ENCODE results near the gene ATF7. TPM values are rescaled to one million over a fixed set of nuclear protein-coding genes. Genes with fewer than 3 reads are reported as not detected.
"Not testable (repeated sequence)": the region's sequence is repeated elsewhere in the genome, so short reads cannot be mapped to it uniquely, and the experiment has no call there.

The ATF7 gene
- total RNA-seq, 2 donors from 2014 or later = 58.1 to 61.2 TPM

DNA sequence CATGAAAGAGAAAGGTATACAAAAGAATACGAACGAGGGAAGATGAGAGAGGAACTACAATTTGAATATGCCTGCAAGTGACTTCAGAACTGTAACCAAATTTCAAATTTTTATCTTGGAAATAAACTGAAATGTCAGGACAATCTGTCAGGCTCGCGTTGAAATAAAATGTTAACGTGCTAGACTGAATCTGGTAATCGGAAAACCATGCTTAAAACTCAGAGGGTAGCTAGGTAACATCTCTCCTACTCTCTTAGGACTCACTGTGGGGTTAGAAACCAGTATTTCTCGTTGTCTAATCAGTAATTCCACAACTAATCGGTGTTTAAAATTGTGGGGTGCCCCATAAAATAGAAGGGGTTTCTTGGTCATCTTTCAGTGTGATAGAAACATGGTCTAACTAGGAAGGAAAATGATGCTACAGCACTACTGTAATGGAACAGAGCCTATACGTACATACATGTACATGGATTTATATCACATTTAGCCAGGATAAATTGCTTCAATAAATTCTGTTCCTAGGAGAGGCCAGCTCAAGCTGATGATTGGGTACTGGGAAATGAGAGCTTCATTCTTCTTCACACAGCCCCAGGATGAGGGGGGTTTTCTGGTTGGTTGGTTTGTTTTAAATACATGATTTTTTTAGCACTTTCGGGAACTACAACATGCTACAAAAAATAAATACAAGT lies 23.9 kb downstream of the ATF7 start:
- no peak for DNase-seq (ENCODE audit: low spot score)
- intact Hi-C loops (cut with DNase I) = no loop called here

DNA sequence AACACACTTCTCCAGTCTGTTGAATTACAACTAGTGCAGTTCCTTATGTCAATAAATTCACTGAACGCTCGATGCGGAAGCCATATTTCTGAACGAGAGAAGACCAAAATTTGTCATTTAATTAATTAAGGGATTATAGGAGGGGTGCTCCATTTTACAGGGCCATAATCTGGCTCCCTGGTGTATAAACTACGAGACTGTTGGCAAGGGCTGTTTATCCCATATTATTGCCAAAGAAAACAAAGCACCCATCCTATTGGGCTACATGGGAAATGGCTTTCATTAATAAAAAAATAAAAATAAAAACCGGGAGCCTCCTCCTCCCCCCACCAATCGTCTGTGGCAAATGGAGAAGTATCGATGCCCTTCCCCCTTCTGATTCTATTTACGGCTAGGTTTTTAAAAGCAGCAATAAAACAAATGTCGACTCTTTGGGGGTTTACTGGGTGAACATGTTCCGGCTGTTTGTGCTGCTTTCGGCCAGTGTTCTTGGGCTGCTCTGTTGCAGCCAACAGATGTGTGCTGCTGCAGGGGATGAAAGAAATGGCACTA lies 24.8 kb downstream of the ATF7 start:
- DNase-seq (ENCODE audit: low spot score) = no peak
- intact Hi-C loops (cut with DNase I) = no loop called here

DNA sequence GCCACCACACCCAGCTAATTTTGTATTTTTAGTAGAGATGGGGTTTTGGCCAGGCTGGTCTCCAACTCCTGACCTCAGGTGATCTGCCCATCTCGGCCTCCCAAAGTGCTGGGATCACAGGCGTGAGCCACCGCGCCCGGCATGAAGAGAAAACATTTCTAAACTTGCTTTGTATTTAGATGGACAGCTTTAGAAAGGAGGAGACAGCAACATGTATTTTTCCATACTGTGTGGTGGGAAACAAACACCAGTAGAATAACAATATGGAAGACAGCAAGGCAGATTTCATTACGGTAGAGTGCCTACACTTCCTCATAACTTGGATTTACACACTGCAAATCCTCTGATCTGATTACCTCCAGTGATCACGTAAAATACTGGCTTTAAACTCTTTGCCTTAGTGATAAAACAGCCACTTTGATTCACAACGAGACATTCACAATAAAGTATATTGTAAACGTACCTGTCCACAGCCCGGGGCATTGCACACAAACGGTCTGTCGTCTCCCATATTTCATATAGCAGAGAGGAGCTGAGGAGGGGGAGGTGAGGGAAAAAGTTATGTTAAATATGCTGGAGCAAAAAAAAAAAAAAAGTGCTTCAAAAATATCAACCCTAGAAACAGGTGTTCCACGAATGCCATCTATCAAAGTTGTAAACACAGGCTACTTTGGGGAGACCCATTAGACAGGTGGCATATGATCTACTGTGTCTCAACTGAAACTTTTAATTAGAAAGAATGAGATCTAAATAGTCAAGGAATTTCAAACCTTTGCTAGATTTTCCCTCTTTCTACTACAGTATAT lies 25.5 kb downstream of the ATF7 start:
- intact Hi-C loops (cut with DNase I) = no loop called here
- no peak for DNase-seq (ENCODE audit: low spot score)

DNA sequence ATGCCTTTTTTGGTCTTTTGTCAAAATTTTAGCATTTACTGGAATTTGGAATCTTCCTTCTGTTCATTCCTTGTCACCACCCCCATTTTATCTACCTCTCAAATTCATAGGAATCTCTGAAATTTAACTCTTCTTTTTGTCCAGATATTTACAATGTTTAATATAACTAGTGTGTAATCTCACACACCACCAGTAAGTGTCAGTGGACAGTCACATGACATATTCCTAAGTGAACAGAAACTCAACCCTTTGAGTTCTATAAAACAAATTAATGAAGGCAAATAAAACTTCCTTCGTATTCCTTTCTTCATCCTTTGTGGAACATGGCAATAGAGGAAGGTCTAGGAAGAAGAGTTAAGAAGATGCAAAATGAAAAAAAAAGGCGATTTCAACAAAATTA lies 26.6 kb downstream of the ATF7 start:
- DNase-seq (ENCODE audit: low spot score) = no peak
- intact Hi-C loops (cut with DNase I) = no loop called here

DNA sequence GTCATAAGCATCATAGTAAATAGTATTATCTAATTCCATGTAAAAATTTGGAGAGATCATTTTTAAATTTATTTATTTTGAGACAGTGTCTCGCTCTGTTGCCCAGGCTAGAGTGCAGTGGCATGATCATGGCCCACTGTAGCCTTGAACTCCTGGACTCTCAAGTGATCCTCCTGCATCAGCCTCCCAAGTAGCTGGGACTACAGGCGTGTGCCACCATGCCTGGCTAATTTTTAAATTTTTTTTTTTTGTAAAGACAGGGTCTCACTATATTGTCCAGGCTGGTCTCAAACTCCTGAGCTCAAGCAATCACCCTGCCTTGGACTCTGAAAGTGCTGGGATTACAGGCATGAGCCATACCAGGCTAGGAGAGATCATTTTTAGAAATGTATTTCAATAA lies 27.2 kb downstream of the ATF7 start:
- intact Hi-C loops (cut with DNase I); DNase-seq (ENCODE audit: low spot score): not testable (repeated sequence)

DNA sequence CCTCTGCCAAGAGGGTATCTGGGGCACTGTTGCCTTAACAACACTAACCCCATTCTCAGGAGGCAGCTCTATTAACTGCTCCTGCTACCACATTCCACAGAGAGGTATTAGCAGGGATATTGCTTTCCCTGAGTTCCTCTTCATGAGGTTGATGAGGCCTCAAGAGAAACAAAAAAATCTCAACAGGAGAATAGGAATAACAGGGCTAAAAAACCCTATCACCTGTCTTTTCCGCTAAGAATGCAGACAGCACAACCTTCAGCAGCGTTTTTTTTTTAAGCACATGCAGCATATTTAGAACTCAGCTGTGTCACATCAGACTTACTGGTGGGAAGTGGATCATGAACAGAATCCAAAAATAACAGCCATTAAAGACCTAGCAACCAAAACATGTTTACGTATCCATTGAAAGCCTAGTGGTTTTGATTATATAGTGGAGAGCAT lies 29.2 kb downstream of the ATF7 start:
- intact Hi-C loops (cut with DNase I) = no loop called here
- no peak for DNase-seq (ENCODE audit: low spot score)

DNA sequence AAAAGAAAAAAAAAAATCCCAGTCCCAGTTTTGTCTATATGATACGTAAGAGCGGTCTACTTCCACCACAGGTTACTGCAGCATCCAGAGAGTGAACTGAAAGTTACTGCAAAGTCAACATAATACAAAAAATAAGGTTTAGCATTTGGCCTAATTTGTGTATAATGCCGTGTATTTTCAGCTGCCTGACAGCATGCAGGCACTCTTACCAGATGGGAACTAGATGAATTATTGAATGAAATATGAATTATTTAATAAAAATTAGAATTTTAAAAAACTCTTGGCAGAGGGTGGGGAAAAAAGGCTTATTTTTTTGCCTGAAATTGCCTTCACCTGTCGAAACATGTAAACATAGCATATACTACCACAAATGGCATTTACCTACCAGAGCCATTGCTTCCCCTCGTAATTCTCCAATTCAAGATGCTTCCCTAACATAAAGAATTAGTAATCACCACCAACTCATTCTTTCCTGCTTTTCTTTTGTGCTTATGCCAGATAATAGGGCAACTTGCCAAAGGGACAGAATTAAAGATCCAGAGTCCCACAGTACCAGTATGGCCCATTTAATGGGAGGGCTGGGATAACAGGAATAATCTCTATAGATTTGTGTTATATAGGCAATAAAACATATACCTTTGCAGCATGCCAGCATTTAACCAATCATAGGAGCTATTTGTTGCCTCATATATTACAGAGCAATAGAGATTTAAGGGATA lies 31.1 kb downstream of the ATF7 start:
- intact Hi-C loops (cut with DNase I) = no loop called here
- no peak for DNase-seq (ENCODE audit: low spot score)

DNA sequence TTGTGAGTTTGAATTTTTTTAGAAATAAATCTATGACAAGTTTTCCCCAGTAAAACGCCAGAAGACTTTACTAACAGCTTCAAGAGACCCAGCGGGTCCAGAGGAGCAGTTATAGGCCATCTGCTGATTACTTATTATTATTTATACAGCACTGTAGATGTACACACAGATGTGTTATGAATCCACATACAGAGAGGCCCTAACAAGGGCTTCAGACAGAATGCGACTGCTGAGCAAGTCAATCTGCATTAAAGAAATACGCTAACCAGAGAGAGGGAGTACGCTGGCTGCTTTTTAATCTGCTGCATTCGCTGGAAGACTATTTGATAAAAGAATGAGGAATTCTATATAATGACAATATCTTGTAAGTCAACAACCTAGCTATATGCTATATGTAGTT lies 32.5 kb downstream of the ATF7 start:
- no peak for DNase-seq (ENCODE audit: low spot score)
- intact Hi-C loops (cut with DNase I) = no loop called here

DNA sequence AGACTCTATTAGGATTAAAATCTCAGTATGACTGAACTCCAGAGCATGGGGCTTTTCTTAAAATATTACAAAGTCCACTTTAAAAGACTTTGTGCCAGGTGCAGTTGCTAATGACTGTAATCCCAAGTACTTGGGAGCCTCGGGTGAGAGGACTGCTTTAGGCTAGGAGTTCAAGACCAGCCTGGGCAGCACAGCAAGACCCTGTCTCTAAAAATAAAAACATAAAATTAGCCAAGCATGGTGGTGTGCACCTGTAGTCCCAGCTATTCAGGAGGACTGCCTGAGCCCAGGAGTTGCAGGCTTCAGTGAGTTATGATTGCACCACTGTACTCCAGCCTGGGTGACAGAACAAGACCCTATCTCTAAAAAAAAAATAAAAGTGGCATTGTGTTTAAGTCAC lies 33.2 kb downstream of the ATF7 start:
- DNase-seq (ENCODE audit: low spot score) = no peak
- intact Hi-C loops (cut with DNase I) = no loop called here

DNA sequence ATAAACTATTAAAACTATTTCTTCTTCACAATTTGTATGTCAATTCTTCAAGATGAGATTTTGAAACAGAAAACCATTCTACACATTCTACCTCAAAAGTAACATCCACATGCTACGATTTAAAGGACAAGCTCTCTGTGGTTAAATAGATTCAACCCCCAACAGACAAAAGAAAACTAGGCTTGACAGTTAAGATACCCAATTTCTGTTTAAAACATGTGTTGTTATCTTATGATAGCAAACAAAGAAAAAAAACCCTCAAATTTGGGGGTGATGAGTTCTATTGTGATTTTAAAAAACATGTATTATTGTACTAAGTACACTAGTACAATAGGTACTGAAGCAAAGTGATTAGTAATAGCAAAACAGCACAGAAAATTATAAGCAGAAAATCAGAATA lies 33.8 kb downstream of the ATF7 start:
- intact Hi-C loops (cut with DNase I) = no loop called here
- no peak for DNase-seq (ENCODE audit: low spot score)

DNA sequence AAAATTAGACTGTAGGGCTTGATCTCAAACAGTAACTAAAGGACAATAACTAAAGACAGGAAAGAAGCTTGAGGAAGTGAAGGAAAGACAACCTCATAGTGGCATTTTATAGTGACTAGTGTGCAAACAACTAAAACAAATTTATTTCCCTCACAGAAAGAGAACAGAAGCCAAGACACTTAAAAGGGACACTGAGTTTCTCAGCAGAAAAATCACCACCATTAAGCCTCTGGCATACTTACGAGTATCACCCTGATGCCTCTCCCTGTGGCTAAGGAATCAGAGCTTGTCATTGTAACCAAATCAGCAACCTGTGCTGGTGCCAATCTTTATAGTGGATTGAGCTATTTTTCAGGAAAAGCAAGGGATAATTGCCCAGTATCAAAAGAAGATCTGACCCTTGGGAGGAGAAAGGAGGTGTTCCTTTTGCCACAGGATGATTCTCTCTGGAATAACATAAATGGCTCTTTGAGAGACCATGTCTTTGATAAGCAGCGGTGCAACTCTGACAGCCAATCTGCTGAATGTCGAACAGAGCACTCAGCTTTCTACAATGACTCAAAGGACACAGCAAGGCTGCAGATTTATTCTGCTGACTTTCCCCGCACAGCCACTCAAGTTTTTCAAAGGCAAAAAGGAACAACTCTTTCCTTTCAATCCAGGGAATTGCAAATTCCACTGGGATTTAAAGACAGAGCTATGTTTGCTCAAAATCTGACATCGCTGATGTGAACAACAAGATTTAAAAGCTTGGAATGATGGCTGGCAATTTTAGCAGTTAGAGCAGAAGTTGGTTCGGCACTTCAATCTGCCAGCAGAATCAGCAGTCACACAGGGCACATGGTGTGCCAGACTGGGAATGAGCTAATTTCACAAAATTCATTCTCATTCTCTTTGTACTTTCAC lies 34.6 kb downstream of the ATF7 start:
- intact Hi-C loops (cut with DNase I) = no loop called here
- DNase-seq (ENCODE audit: low spot score) = no peak

DNA sequence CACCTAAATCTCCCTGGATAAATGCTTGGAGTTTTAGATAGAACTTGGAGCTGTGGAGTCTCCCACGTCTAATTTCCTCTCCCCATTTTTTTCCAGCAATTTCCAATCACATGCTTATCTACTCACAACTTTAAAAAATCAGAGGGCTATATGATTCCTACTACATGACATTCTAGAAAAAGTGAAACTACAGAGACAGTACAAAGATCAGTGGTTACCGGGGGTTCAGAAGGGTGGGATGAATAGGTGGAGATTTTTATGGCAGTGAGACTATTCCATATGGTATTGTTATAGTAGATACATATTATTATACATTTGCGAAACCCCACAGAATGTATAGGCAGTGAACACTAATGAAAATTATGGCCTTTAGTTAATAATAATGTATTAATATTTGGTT lies 35.5 kb downstream of the ATF7 start:
- no peak for DNase-seq (ENCODE audit: low spot score)
- intact Hi-C loops (cut with DNase I) = no loop called here

DNA sequence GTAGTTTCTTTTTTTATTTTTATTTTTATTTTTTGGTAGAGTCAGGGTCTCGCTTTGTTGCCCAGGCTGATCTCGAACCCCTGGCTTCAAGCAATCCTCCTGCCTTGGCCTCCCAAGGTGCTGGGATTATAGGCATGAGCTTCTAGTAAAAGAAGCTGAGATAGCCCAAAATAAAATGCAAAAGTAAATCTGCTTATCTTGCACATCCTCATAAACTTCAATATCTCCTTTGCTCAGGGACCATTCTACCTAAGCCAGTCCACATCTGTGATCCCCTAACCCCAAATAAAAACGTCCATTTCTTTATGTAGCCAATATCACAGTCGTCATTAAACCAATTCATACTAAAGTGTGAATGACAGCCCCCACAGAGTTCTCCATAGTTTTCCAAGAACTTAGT lies 36.3 kb downstream of the ATF7 start:
- intact Hi-C loops (cut with DNase I) = no loop called here
- no peak for DNase-seq (ENCODE audit: low spot score)

DNA sequence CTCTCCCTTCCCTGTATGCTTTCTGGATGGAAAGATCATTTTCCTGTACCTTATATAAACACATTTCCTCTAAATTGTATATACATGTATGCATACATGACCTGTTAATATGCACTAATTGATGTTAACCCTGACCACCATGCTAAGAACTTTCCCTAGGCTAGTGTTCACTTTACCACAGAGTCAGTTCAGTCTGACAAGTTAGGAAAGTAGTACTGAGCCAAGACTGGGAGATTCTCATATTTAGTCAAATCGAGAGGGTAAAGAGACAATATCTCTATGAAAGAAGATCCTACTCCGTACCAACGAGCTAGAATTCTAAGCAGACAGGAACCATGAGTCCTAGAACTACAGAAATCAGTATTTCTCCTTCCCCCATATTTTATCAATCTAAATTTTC lies 36.8 kb downstream of the ATF7 start:
- no peak for DNase-seq (ENCODE audit: low spot score)
- intact Hi-C loops (cut with DNase I) = no loop called here

DNA sequence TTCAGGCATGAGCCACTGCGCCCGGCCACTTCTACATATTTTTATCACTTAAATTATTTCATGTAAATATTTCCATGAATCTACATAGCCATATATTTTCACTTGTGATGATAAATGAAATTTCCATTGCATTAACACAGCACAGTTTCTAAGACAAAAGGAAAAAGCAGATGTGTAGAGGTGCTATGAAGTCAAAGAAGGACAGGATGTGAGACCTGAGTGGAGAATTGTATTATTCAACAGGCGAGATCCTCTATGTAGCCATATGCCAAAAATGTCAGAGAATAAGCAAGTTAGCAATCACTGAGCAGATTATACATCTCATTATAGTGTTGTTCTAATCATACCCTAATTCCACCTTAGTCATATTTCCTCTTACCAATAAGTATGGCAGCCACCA lies 38.1 kb downstream of the ATF7 start:
- no peak for DNase-seq (ENCODE audit: low spot score)
- intact Hi-C loops (cut with DNase I) = no loop called here

DNA sequence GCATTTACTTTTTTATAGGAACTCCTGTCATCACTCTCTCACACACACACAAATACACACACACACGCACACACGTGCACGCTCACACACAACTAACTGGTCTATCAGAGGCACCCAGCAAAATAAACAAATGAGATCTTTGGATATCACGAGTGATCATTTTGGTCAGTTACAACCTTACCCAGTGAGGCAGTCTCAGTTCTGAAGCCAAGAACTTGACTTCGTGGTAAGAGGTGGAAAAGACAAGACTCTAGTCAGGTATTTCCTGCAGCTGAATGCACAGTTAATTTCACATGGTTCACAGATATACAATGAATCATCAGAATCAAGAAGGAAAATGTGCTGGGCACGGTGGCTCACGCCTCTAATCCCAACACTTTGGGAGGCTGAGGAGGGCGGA lies 39.4 kb downstream of the ATF7 start:
- no peak for DNase-seq (ENCODE audit: low spot score)
- intact Hi-C loops (cut with DNase I) = no loop called here

DNA sequence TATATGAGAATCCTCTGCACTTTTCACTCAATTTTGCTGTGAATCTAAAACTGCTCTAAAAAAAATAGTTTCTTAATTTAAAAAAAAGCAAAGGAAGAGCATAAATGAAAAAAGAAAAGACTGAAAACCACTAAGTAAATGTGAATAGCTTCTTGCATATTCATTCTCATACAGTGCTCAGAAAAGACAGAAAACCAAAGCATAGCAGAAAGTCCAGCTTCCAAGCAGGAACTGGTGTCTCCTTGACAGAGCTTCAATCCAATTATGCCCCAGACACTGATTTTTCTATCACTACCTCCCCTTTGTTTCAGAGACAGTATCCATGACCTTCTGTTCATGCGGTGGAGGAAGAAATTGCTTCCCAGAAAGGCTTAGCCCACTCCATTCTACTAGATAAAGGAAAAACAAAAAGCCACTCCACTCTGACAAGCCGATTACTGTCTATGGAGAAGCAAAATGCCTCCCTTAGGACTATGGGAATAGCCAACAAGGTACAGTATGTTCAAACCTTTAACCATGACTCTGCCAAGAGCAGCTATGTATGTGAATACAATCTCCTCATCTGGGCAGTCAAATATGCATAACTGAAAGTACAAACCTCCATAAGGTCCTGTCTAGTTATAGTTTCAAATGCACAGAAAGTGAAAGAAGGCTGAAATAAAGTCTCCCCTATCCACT lies 40.6 kb downstream of the ATF7 start:
- no peak for DNase-seq (ENCODE audit: low spot score)
- intact Hi-C loops (cut with DNase I) = no loop called here

DNA sequence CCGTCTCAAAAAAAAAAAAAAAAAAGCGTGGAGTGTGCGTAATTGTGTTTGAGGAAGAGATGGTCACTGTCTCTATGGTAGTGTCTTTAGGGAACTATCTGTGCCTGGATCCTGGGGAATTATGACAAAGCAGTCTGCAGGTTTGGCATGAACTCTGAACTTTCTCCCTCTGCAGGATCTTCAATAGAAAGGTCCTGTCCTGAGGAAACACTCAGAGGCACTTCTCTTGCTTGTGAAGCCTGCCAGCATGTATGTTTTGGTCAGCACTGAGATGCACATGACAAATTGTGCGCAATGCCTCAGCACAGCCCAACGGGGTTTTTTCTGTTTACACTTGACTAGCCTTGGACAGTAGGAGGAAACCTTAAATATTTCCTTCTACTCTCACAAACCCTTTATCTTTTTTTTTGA lies 46.6 kb downstream of the ATF7 start:
- DNase-seq (ENCODE audit: low spot score) = no peak

DNA sequence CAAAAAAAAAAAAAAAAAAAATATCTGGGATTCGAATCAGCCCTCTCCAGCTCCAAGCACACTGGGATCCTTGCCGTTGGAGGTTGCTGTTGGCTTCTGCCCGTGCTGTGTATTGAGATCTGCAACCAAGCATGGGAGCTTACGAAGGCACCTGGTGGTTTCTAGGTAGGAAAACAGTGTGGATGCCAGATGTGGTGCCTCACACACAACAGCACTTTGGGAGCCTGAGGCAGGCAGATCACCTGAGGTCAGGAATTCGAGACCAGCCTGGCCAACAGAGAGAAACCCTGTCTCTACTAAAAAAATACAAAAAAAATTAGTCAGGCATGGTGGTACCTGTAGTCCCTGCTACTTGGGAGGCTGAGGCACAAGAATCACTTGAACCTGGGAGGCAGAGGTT lies 47.4 kb downstream of the ATF7 start:
- no peak for DNase-seq (ENCODE audit: low spot score)
- intact Hi-C loops (cut with DNase I) = no loop called here

More for the DNA sequence above, 46.6 kb downstream of the ATF7 start:
- intact Hi-C loops (cut with DNase I) = no loop called here

Measured in posterior vena cava (tissue), 2 donors.